Osteocyte (in vitro differentiated cells): ENCODE data around the gene TSPEAR. TPM values are rescaled to one million over a fixed set of nuclear protein-coding genes. Genes with fewer than 3 reads are reported as not detected.

Experiments used
- DNase-seq: peaks from one replicate; pipeline ENCODE4 v3.0.0; 2021; ENCODE audit warnings: mixed read lengths; ENCODE audit not compliant: unreplicated experiment; ENCODE audit errors: extremely low spot score
- H3K27ac Mint-ChIP-seq: one replicate; pipeline ENCODE4 v1.8.0; 2021; ENCODE audit warnings: mild to moderate bottlenecking, mixed read lengths; ENCODE audit not compliant: unreplicated experiment
- H3K27me3 Mint-ChIP-seq: one replicate; pipeline ENCODE4 v1.8.0; 2021; ENCODE audit warnings: mixed read lengths; ENCODE audit not compliant: unreplicated experiment
- H3K36me3 Mint-ChIP-seq: one replicate; pipeline ENCODE4 v1.8.0; 2021; ENCODE audit warnings: mixed read lengths; ENCODE audit not compliant: unreplicated experiment
- H3K4me1 Mint-ChIP-seq: one replicate; pipeline ENCODE4 v1.8.0; 2021; ENCODE audit warnings: mixed read lengths; ENCODE audit not compliant: unreplicated experiment
- H3K4me3 Mint-ChIP-seq: one replicate; pipeline ENCODE4 v1.8.0; 2021; ENCODE audit warnings: mild to moderate bottlenecking, moderate library complexity, mixed read lengths; ENCODE audit not compliant: unreplicated experiment
- H3K9me3 Mint-ChIP-seq: one replicate; pipeline ENCODE4 v1.8.0; 2021; ENCODE audit warnings: mixed read lengths; ENCODE audit not compliant: unreplicated experiment
- CTCF ChIP-seq: fragments of 200-600 bp; sonication (generic); IDR thresholded peaks from 2 replicates; pipeline ENCODE4 v1.5.0; 2021; ENCODE audit warnings: antibody characterized with exemption, mild to moderate bottlenecking, moderate library complexity
- total RNA-seq: library from RNA; stranded (reverse); gene quantifications from 2 replicates; pipeline ENCODE4 v1.2.1, GENCODE V29; 2021

The TSPEAR gene
- total RNA-seq, 1 donor from 2014 or later = not detected

- Mint-ChIP-seq H3K27ac (no peak overlapping the region), H3K27me3 (peaks cover 30% of the 10 kb centered on the region), H3K4me1 (peaks cover 32% of the 10 kb centered on the region), H3K36me3 (peaks cover 4% of the 10 kb centered on the region), H3K4me3 (no peak overlapping the region), H3K9me3 (peaks cover 15% of the 10 kb centered on the region)
- peak; percentile 67 for DNase-seq
- TF ChIP-seq CTCF = no peak
Observed at GRCh38 chr21:44696572-44696971, 14.8 kb downstream of the TSPEAR start.

GRCh38 chr21:44695641-44696040 is 15.7 kb downstream of the TSPEAR start:
- peaks cover 32% of the 10 kb centered on the region for H3K4me1 Mint-ChIP-seq
- H3K36me3 Mint-ChIP-seq = peaks cover 4% of the 10 kb centered on the region
- no peak for TF ChIP-seq CTCF
- H3K4me3 Mint-ChIP-seq = no peak overlapping the region
- no peak overlapping the region for H3K27ac Mint-ChIP-seq
- peaks cover 15% of the 10 kb centered on the region for H3K9me3 Mint-ChIP-seq
- peaks cover 33% of the 10 kb centered on the region for H3K27me3 Mint-ChIP-seq
- DNase-seq = peak; percentile 51

- Mint-ChIP-seq H3K27ac (no peak overlapping the region), H3K9me3 (peaks cover 15% of the 10 kb centered on the region), H3K36me3 (peaks cover 4% of the 10 kb centered on the region), H3K4me1 (peaks cover 31% of the 10 kb centered on the region), H3K4me3 (no peak overlapping the region), H3K27me3 (peaks cover 36% of the 10 kb centered on the region)
- no peak for TF ChIP-seq CTCF
- DNase-seq = peak; percentile 81
Observed at GRCh38 chr21:44695184-44695583, 16.2 kb downstream of the TSPEAR start.

GRCh38 chr21:44694776-44695175 is 16.6 kb downstream of the TSPEAR start:
- no peak for DNase-seq
- TF ChIP-seq CTCF = no peak
- H3K4me1 Mint-ChIP-seq = peaks cover 27% of the 10 kb centered on the region
- no peak overlapping the region for H3K27ac Mint-ChIP-seq
- no peak overlapping the region for H3K4me3 Mint-ChIP-seq
- peaks cover 4% of the 10 kb centered on the region for H3K36me3 Mint-ChIP-seq
- H3K9me3 Mint-ChIP-seq = peaks cover 15% of the 10 kb centered on the region
- peaks cover 36% of the 10 kb centered on the region for H3K27me3 Mint-ChIP-seq

GRCh38 chr21:44692798-44693512 is 18.4 kb downstream of the TSPEAR start:
- peaks cover 4% of the 10 kb centered on the region for H3K36me3 Mint-ChIP-seq
- H3K4me1 Mint-ChIP-seq = peaks cover 15% of the 10 kb centered on the region
- H3K9me3 Mint-ChIP-seq = peaks cover 15% of the 10 kb centered on the region
- H3K27ac Mint-ChIP-seq = no peak overlapping the region
- no peak for DNase-seq
- H3K27me3 Mint-ChIP-seq = peaks cover 38% of the 10 kb centered on the region
- no peak for TF ChIP-seq CTCF
- H3K4me3 Mint-ChIP-seq = no peak overlapping the region
